ENCODE results near the gene ZMYND19. TPM values are rescaled to one million over a fixed set of nuclear protein-coding genes. Genes with fewer than 3 reads are reported as not detected.

Gene ZMYND19
- total RNA-seq, 1 experiment from 2014 or later, result 77.9 TPM

DNA sequence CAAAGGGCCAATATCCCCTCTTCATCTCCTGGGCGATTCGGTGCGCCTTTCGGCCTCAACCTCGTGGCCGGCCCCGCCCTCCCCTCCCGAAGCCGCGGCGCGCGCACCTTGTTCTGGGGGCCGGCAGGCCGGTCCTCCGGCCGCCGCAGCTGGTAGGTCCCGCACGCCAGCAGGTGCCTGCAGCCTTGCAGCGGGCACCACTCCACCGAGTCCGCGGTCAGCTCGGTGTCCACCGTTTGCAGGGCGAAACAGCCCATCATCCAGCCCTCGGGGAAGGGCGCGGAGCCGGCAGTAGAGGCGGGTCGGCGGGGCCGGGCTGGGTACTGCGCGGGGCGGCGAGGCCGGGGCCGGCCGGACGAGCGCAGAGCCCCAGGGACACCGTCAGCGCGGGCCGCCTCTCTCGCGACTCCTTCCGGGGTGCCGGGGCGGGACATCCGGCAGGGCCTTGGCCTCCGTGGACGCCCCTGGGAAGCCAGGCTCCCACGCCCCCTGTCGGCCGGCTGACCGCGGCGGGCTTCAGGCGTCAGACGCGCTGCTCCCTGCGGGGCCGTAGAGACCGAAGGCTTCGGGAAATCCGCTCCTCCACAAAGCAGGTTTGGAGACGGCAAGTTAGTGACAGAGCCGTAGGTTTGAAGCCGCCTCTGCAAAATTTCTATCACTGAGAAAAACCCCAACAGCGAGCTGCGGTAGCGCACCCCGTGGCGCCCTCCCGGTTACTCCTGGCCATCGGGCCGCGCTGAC lies 11.6 kb downstream of the ZMYND19 start, which contains the start of gene DPH7 (continued):
- TF ChIP-seq ESRRA (CRISPR knock-in tag; IDR thresholded peaks at IDR 0.05; ENCODE audit: borderline replicate concordance), result peak; percentile 51; the same call in 1 of the 2 replicates
- no peak; the same call in 1 of the 2 replicates for TF ChIP-seq CBFB (CRISPR knock-in tag; IDR thresholded peaks at IDR 0.05; ENCODE audit: low read depth)
- TF ChIP-seq, protein P1, sequence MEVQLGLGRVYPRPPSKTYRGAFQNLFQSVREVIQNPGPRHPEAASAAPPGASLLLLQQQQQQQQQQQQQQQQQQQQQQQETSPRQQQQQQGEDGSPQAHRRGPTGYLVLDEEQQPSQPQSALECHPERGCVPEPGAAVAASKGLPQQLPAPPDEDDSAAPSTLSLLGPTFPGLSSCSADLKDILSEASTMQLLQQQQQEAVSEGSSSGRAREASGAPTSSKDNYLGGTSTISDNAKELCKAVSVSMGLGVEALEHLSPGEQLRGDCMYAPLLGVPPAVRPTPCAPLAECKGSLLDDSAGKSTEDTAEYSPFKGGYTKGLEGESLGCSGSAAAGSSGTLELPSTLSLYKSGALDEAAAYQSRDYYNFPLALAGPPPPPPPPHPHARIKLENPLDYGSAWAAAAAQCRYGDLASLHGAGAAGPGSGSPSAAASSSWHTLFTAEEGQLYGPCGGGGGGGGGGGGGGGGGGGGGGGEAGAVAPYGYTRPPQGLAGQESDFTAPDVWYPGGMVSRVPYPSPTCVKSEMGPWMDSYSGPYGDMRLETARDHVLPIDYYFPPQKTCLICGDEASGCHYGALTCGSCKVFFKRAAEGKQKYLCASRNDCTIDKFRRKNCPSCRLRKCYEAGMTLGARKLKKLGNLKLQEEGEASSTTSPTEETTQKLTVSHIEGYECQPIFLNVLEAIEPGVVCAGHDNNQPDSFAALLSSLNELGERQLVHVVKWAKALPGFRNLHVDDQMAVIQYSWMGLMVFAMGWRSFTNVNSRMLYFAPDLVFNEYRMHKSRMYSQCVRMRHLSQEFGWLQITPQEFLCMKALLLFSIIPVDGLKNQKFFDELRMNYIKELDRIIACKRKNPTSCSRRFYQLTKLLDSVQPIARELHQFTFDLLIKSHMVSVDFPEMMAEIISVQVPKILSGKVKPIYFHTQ (CRISPR knock-in tag; IDR thresholded peaks at IDR 0.05), result no peak
- TF ChIP-seq GRHL2 (CRISPR knock-in tag; IDR thresholded peaks at IDR 0.05; ENCODE audit: insufficient replicate concordance, severe bottlenecking), result no peak
- TF ChIP-seq, protein P2, sequence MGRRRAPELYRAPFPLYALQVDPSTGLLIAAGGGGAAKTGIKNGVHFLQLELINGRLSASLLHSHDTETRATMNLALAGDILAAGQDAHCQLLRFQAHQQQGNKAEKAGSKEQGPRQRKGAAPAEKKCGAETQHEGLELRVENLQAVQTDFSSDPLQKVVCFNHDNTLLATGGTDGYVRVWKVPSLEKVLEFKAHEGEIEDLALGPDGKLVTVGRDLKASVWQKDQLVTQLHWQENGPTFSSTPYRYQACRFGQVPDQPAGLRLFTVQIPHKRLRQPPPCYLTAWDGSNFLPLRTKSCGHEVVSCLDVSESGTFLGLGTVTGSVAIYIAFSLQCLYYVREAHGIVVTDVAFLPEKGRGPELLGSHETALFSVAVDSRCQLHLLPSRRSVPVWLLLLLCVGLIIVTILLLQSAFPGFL (CRISPR knock-in tag; IDR thresholded peaks at IDR 0.05; ENCODE audit: borderline replicate concordance), result no peak
- TF ChIP-seq, protein P3, sequence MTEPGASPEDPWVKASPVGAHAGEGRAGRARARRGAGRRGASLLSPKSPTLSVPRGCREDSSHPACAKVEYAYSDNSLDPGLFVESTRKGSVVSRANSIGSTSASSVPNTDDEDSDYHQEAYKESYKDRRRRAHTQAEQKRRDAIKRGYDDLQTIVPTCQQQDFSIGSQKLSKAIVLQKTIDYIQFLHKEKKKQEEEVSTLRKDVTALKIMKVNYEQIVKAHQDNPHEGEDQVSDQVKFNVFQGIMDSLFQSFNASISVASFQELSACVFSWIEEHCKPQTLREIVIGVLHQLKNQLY (CRISPR knock-in tag; IDR thresholded peaks at IDR 0.05), result 0 out of 2 replicates have a peak, but pooled peaks have one; percentile 66
- peak; percentile 88 for TF ChIP-seq TEAD1 (CRISPR knock-in tag; IDR thresholded peaks at IDR 0.05)
- TF ChIP-seq ZNF121 (CRISPR knock-in tag; IDR thresholded peaks at IDR 0.05), result no peak
- TF ChIP-seq, protein P4, sequence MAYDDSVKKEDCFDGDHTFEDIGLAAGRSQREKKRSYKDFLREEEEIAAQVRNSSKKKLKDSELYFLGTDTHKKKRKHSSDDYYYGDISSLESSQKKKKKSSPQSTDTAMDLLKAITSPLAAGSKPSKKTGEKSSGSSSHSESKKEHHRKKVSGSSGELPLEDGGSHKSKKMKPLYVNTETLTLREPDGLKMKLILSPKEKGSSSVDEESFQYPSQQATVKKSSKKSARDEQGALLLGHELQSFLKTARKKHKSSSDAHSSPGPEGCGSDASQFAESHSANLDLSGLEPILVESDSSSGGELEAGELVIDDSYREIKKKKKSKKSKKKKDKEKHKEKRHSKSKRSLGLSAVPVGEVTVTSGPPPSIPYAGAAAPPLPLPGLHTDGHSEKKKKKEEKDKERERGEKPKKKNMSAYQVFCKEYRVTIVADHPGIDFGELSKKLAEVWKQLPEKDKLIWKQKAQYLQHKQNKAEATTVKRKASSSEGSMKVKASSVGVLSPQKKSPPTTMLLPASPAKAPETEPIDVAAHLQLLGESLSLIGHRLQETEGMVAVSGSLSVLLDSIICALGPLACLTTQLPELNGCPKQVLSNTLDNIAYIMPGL (CRISPR knock-in tag; IDR thresholded peaks at IDR 0.05), result peak; percentile 98
- TF ChIP-seq, protein P5, sequence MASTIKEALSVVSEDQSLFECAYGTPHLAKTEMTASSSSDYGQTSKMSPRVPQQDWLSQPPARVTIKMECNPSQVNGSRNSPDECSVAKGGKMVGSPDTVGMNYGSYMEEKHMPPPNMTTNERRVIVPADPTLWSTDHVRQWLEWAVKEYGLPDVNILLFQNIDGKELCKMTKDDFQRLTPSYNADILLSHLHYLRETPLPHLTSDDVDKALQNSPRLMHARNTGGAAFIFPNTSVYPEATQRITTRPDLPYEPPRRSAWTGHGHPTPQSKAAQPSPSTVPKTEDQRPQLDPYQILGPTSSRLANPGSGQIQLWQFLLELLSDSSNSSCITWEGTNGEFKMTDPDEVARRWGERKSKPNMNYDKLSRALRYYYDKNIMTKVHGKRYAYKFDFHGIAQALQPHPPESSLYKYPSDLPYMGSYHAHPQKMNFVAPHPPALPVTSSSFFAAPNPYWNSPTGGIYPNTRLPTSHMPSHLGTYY (CRISPR knock-in tag; IDR thresholded peaks at IDR 0.05), result peak; percentile 15; the same call in 1 of the 2 replicates
- TF ChIP-seq, protein P6, sequence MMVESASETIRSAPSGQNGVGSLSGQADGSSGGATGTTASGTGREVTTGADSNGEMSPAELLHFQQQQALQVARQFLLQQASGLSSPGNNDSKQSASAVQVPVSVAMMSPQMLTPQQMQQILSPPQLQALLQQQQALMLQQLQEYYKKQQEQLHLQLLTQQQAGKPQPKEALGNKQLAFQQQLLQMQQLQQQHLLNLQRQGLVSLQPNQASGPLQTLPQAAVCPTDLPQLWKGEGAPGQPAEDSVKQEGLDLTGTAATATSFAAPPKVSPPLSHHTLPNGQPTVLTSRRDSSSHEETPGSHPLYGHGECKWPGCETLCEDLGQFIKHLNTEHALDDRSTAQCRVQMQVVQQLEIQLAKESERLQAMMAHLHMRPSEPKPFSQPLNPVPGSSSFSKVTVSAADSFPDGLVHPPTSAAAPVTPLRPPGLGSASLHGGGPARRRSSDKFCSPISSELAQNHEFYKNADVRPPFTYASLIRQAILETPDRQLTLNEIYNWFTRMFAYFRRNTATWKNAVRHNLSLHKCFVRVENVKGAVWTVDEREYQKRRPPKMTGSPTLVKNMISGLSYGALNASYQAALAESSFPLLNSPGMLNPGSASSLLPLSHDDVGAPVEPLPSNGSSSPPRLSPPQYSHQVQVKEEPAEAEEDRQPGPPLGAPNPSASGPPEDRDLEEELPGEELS (CRISPR knock-in tag; IDR thresholded peaks at IDR 0.05), result peak; percentile 67; the same call in 1 of the 2 replicates
- peak; percentile 86; the same call in 1 of the 2 replicates for TF ChIP-seq RELA (CRISPR knock-in tag; IDR thresholded peaks at IDR 0.05; ENCODE audit: borderline replicate concordance)

DNA sequence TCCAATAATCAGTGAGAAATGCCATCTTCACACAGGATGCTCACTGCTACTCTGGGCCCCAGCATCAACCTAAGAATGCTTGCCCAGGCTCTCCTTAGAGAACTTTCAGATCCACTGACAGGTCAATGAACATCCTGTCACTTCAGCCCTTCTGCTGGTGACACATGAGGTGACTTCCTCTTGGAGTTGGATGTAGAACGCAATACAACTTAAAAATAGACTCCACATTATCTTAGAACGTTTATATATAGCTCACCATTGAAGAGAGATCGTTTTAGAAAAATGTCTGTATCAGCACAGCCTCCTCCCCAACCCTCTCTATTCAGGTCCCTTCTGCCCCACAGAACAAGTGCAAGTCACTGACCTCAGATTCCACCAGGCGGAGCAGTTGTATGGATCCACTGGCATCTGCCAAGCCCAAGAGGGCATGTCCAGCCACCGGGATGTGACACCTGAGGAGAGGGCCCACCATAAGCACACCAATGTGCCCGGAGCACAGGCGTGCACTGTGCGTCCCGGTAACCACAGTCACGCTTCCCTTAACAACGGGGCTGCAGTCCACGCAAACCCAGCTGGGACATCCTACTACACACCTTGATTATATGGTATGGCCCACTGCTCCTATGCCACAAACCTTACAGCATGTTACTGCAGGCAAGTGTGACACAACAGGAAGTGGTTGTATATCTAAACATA lies 14.4 kb downstream of the ZMYND19 start:
- no peak for DNase-seq (ENCODE audit: low spot score)
- Mint-ChIP-seq H3K9me3 (no peaks in the 10 kb centered on the region), H3K27ac (peak overlapping the region; percentile 68), H3K27me3 (ENCODE audit: low read depth) (no peaks in the 10 kb centered on the region), H3K36me3 (peaks cover 39% of the 10 kb centered on the region), H3K4me3 (no peak overlapping the region), H3K4me1 (peaks cover 25% of the 10 kb centered on the region)
- POLR2A ChIA-PET, result no interaction called here
- CTCF ChIA-PET, result interaction anchor here (1.7 kb wide), 1 partner anchor 15 kb away, joined by 4 read pairs; the partner anchor contains the start of gene ZMYND19
- no peak for ATAC-seq
- TF ChIP-seq NFYB (CRISPR knock-in tag; conservative IDR thresholded peaks at IDR 0.05; ENCODE audit: low read depth) (no peak), ZNF423 (CRISPR knock-in tag; IDR thresholded peaks at IDR 0.05) (no peak), NR3C1 (CRISPR knock-in tag; conservative IDR thresholded peaks at IDR 0.05; ENCODE audit: low read depth) (no peak), HMGA2 (CRISPR knock-in tag; IDR thresholded peaks at IDR 0.05) (no peak), KAT7 (CRISPR knock-in tag; IDR thresholded peaks at IDR 0.05; ENCODE audit: borderline replicate concordance) (no peak), FOXP1 (CRISPR knock-in tag; IDR thresholded peaks at IDR 0.05; ENCODE audit: borderline replicate concordance) (no peak), ZNF232 (CRISPR knock-in tag; IDR thresholded peaks at IDR 0.05) (no peak)
- TF ChIP-seq, protein P7, sequence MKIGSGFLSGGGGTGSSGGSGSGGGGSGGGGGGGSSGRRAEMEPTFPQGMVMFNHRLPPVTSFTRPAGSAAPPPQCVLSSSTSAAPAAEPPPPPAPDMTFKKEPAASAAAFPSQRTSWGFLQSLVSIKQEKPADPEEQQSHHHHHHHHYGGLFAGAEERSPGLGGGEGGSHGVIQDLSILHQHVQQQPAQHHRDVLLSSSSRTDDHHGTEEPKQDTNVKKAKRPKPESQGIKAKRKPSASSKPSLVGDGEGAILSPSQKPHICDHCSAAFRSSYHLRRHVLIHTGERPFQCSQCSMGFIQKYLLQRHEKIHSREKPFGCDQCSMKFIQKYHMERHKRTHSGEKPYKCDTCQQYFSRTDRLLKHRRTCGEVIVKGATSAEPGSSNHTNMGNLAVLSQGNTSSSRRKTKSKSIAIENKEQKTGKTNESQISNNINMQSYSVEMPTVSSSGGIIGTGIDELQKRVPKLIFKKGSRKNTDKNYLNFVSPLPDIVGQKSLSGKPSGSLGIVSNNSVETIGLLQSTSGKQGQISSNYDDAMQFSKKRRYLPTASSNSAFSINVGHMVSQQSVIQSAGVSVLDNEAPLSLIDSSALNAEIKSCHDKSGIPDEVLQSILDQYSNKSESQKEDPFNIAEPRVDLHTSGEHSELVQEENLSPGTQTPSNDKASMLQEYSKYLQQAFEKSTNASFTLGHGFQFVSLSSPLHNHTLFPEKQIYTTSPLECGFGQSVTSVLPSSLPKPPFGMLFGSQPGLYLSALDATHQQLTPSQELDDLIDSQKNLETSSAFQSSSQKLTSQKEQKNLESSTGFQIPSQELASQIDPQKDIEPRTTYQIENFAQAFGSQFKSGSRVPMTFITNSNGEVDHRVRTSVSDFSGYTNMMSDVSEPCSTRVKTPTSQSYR (CRISPR knock-in tag; IDR thresholded peaks at IDR 0.05), result no peak
